IMR-90 (cell line): ENCODE data around the gene STAM. TPM values are rescaled to one million over a fixed set of nuclear protein-coding genes. Genes with fewer than 3 reads are reported as not detected.

Source experiments
- ATAC-seq: fragments of 200-7000 bp; cut with Tn5 transposase; 2 replicates; pipeline ENCODE4 v1.9.1; 2020; ENCODE audit warnings: low read depth, mild to moderate bottlenecking, moderate library complexity
- BruUV-seq: library from RNA; stranded (reverse); fragments of 400-500 nt; replicated peaks from 2 replicates; lab custom pipeline; 2021; lab: Mats Ljungman, UMichigan
- CTCF ChIA-PET: fragments of 300-600 bp; formaldehyde crosslinking; extraction: SDS; loops from one replicate; lab custom pipeline; 2021; ENCODE audit warnings: antibody characterized with exemption; lab: Yijun Ruan, JAX
- POLR2A ChIA-PET: fragments of 300-600 bp; sonication (Branson Sonifier 250); formaldehyde crosslinking; loops from one replicate; lab custom pipeline; 2022; ENCODE audit warnings: antibody characterized with exemption; ENCODE audit not compliant: unreplicated experiment; lab: Charles Lee
- DNase-seq: peaks from one replicate; pipeline ENCODE4 v3.0.0; 2013
- H2AFZ ChIP-seq: replicated peaks from 2 replicates; pipeline ENCODE3; 2013; ENCODE audit warnings: low read length, mild to moderate bottlenecking; ENCODE audit not compliant: poor library complexity
- H2AK5ac ChIP-seq: 2 replicates; pipeline ENCODE4 v1.6.1; 2013; ENCODE audit warnings: low read depth, low read length, inconsistent platforms
- H2AK9ac ChIP-seq: replicated peaks from 2 replicates; pipeline ENCODE3; 2013; ENCODE audit warnings: mild to moderate bottlenecking, low read depth, low read length, moderate library complexity; ENCODE audit not compliant: poor library complexity
- H2BK120ac ChIP-seq: 2 replicates; pipeline ENCODE4 v1.6.1; 2013; ENCODE audit warnings: low read depth, low read length, inconsistent platforms
- H2BK15ac ChIP-seq: 3 replicates; pipeline ENCODE4 v1.6.1; 2013; ENCODE audit warnings: low read depth, low read length, inconsistent platforms
- H2BK20ac ChIP-seq: 2 replicates; pipeline ENCODE4 v1.6.1; 2013; ENCODE audit warnings: low read depth, mild to moderate bottlenecking, inconsistent platforms, low read length, moderate library complexity
- H2BK5ac ChIP-seq: 2 replicates; pipeline ENCODE4 v1.6.1; 2013; ENCODE audit warnings: mild to moderate bottlenecking, low read depth, low read length, inconsistent platforms; ENCODE audit not compliant: poor library complexity, severe bottlenecking
- H3K14ac ChIP-seq: replicated peaks from 2 replicates; pipeline ENCODE4 v1.6.1; 2013; ENCODE audit warnings: low read depth, low read length, inconsistent platforms
- H3K18ac ChIP-seq: 2 replicates; pipeline ENCODE4 v1.6.1; 2013; ENCODE audit warnings: low read depth, low read length, control low read depth
- H3K23ac ChIP-seq: 2 replicates; pipeline ENCODE4 v1.6.1; 2013; ENCODE audit warnings: low read depth, low read length, inconsistent platforms
- H3K27ac ChIP-seq: 2 replicates; pipeline ENCODE4 v1.5.1; 2013; ENCODE audit warnings: mild to moderate bottlenecking, control low read depth, low read length; ENCODE audit not compliant: insufficient read depth
- H3K27me3 ChIP-seq: 2 replicates; pipeline ENCODE4 v1.6.1; 2013; ENCODE audit warnings: low read length; ENCODE audit not compliant: control insufficient read depth, insufficient read depth
- H3K36me3 ChIP-seq: 2 replicates; pipeline ENCODE4 v1.6.1; 2013; ENCODE audit warnings: low read length, mixed read lengths; ENCODE audit not compliant: control insufficient read depth, insufficient read depth
- H3K4ac ChIP-seq: 2 replicates; pipeline ENCODE4 v1.6.1; 2013; ENCODE audit warnings: low read depth, low read length, inconsistent platforms
- H3K4me1 ChIP-seq: 2 replicates; pipeline ENCODE4 v1.6.1; 2013; ENCODE audit warnings: low read length, mixed read lengths; ENCODE audit not compliant: control insufficient read depth, insufficient read depth
- H3K4me2 ChIP-seq: 2 replicates; pipeline ENCODE4 v1.6.1; 2013; ENCODE audit warnings: low read depth, mild to moderate bottlenecking, control low read depth, low read length, moderate library complexity
- H3K4me3 ChIP-seq: 2 replicates; pipeline ENCODE4 v1.5.1; 2013; ENCODE audit warnings: low read depth, mild to moderate bottlenecking, control low read depth, low read length, moderate library complexity; ENCODE audit not compliant: insufficient read depth
- H3K56ac ChIP-seq: 2 replicates; pipeline ENCODE4 v1.6.1; 2013; ENCODE audit warnings: low read length, inconsistent platforms; ENCODE audit not compliant: insufficient read depth; ENCODE audit errors: extremely low read depth
- H3K79me1 ChIP-seq, 2 experiments: 2 replicates each; pipeline ENCODE4 v1.6.1; 2013; ENCODE audit warnings: low read length in 2 of 2, inconsistent platforms in 1 of 2, low read depth in 1 of 2
- H3K9ac ChIP-seq: 2 replicates; pipeline ENCODE4 v1.6.1; 2013; ENCODE audit warnings: low read depth, low read length, control low read depth
- H3K9me1 ChIP-seq: 2 replicates; pipeline ENCODE4 v1.6.1; 2013; ENCODE audit warnings: low read length, inconsistent platforms; ENCODE audit not compliant: insufficient read depth
- H3K9me3 ChIP-seq: 2 replicates; pipeline ENCODE4 v1.6.1; 2013; ENCODE audit warnings: low read length; ENCODE audit not compliant: control insufficient read depth, insufficient read depth
- H4K20me1 ChIP-seq: 2 replicates; pipeline ENCODE4 v1.6.1; 2013; ENCODE audit warnings: low read length, inconsistent platforms; ENCODE audit not compliant: insufficient read depth
- H4K5ac ChIP-seq: 2 replicates; pipeline ENCODE4 v1.6.1; 2013; ENCODE audit warnings: mild to moderate bottlenecking, low read depth, low read length, control low read depth
- H4K8ac ChIP-seq, 2 experiments: 2 replicates each; pipeline ENCODE4 v1.6.1; 2013; ENCODE audit warnings: low read depth in 2 of 2, low read length in 2 of 2, control low read depth in 1 of 2, inconsistent platforms in 1 of 2
- H4K91ac ChIP-seq: 2 replicates; pipeline ENCODE4 v1.6.1; 2013; ENCODE audit warnings: low read depth, low read length, inconsistent platforms; ENCODE audit not compliant: insufficient read depth
- MAZ ChIP-seq: IDR thresholded peaks from 2 replicates; pipeline ENCODE4 v1.6.1; 2012; ENCODE audit warnings: low read depth, mild to moderate bottlenecking, low read length, improper control_type of control experiment, moderate library complexity, borderline replicate concordance
- WGBS, 2 experiments: methylation state at CpG; one replicate each; pipeline versions ENCODE4 v1.1.5 to v1.1.7; 2013; ENCODE audit warnings: missing lambda C conversion rate in 2 of 2; ENCODE audit not compliant: insufficient read length in 1 of 2; ENCODE audit errors: extremely low coverage in 2 of 2; 5-methylcytosine and 5-hydroxymethylcytosine counted together
- dilution Hi-C: fragments of 300-500 bp; cut with HindIII; formaldehyde crosslinking; loops from one replicate; pipeline ENCODE4 v1.14.3; 2018; ENCODE audit warnings: low sequenced_read_pairs; ENCODE audit not compliant: unreplicated experiment
- in situ Hi-C: fragments of 300-500 bp; cut with MboI; formaldehyde crosslinking; loops from 3 replicates; pipeline ENCODE4 v1.14.3; 2019; ENCODE audit warnings: low sequenced_read_pairs, inconsistent platforms, mixed read lengths
- intact Hi-C: fragments of 100-400 bp; cut with micrococcal nuclease; formaldehyde crosslinking; loops from 2 replicates; pipeline ENCODE4 v1.10.0; 2022
- polyA plus RNA-seq, 3 experiments: library from polyadenylated mRNA; depleted of rRNA; stranded (reverse); fragments of >200 nt; gene quantifications; 2 replicates each; pipeline ENCODE4 v1.2.3, GENCODE V29; 2012; ENCODE audit warnings: low replicate concordance in 1 of 3
- total RNA-seq: library from RNA; depleted of rRNA; stranded (reverse); fragments of >200 nt; gene quantifications from 2 replicates; pipeline ENCODE4 v1.2.3, GENCODE V29; 2012

The STAM gene
- total and polyA plus RNA-seq, 2 of the 4 experiments (the other 2 are of a cell fraction) = 22.9 to 23.3 TPM

- intact Hi-C loops = no loop called here
Measured at GRCh38 chr10:17709492-17709891, 65.5 kb downstream of the STAM start.

More at GRCh38 chr10:17709492-17709891, 65.5 kb downstream of the STAM start:
- Histone ChIP-seq H4K8ac (no peak overlapping the region), H2BK120ac (no peak overlapping the region), H3K27ac (no peak overlapping the region), H2BK5ac (no peak overlapping the region), H2BK20ac (no peak overlapping the region), H3K79me1 (peaks cover 0 to 10% of the 10 kb centered on the region in 2 experiments; a peak in 2 of 4 replicates), H2AK9ac (no peak overlapping the region), H3K18ac (no peak overlapping the region), H3K4me1 (no peaks in the 10 kb centered on the region), H4K5ac (no peak overlapping the region), H3K9ac (no peak overlapping the region), H3K9me1 (no peaks in the 10 kb centered on the region), H3K4me3 (no peak overlapping the region), H4K91ac (no peak overlapping the region), H2AFZ (no peak overlapping the region), H3K9me3 (no peaks in the 10 kb centered on the region), H3K4ac (no peak overlapping the region), H2AK5ac (no peak overlapping the region), H4K20me1 (no peaks in the 10 kb centered on the region; the same call in 1 of the 2 replicates), H3K36me3 (peaks cover 40% of the 10 kb centered on the region), H2BK15ac (no peak overlapping the region), H3K56ac (no peak overlapping the region), H3K23ac (no peak overlapping the region), H3K4me2 (no peak overlapping the region), H3K27me3 (no peaks in the 10 kb centered on the region), H3K14ac (no peak overlapping the region)
- CTCF ChIA-PET = no interaction called here
- DNase-seq (no peak), ATAC-seq (no peak)
- BruUV-seq = no TSS peak
- WGBS, 2 experiments = no CpG with 5 or more reads among the region's 5 CpGs
- dilution Hi-C loops (no loop called here), in situ Hi-C loops (no loop called here)
- POLR2A ChIA-PET = no interaction called here
- no peak for TF ChIP-seq MAZ
